PC-9 (cell line): ENCODE data around the gene COL16A1. TPM values are rescaled to one million over a fixed set of nuclear protein-coding genes. Genes with fewer than 3 reads are reported as not detected.

Experiments
- BruUV-seq: library from RNA; stranded (reverse); fragments of 400-500 nt; replicated peaks from 2 replicates; lab custom pipeline; 2021; lab: Mats Ljungman, UMichigan
- CTCF ChIA-PET: fragments of 300-600 bp; sonication (Branson Sonifier 250); formaldehyde crosslinking; loops from one replicate; lab custom pipeline; 2022; ENCODE audit warnings: antibody characterized with exemption; lab: Charles Lee
- POLR2A ChIA-PET: fragments of 300-600 bp; sonication (Branson Sonifier 250); formaldehyde crosslinking; loops from one replicate; lab custom pipeline; 2022; ENCODE audit warnings: antibody characterized with exemption; ENCODE audit not compliant: unreplicated experiment; lab: Charles Lee
- DNase-seq, 2 experiments: peaks; one replicate each; pipeline versions ENCODE4 v3.0.0 to v3.0.0-alpha.2; 2015 to 2022; ENCODE audit warnings: mixed read lengths in 1 of 2
- H2AFZ ChIP-seq: fragments of 200-600 bp; sonication (generic); 2 replicates; pipeline ENCODE4 v1.8.1; 2017; ENCODE audit warnings: antibody characterized with exemption
- H3F3A ChIP-seq: fragments of 200-600 bp; sonication (generic); 2 replicates; pipeline ENCODE4 v1.8.1; 2017; ENCODE audit warnings: antibody characterized with exemption, mild to moderate bottlenecking, low read depth; ENCODE audit not compliant: insufficient read depth
- H3K27ac ChIP-seq: fragments of 200-600 bp; sonication (generic); 2 replicates; pipeline ENCODE4 v1.6.1; 2016; ENCODE audit warnings: mixed run types
- H3K27me3 ChIP-seq: fragments of 200-600 bp; sonication (generic); 2 replicates; pipeline ENCODE4 v1.6.1; 2016; ENCODE audit warnings: low read depth, mixed run types; ENCODE audit not compliant: insufficient read depth
- H3K36me3 ChIP-seq: fragments of 200-600 bp; sonication (generic); 2 replicates; pipeline ENCODE4 v1.6.1; 2016; ENCODE audit warnings: low read depth, mixed run types
- H3K4me1 ChIP-seq: fragments of 200-600 bp; sonication (generic); replicated peaks from 2 replicates; pipeline ENCODE4 v1.6.1; 2016; ENCODE audit warnings: mixed run types; ENCODE audit not compliant: insufficient read depth
- H3K4me2 ChIP-seq: fragments of 200-600 bp; sonication (generic); 2 replicates; pipeline ENCODE4 v1.6.1; 2017; ENCODE audit warnings: mixed run types
- H3K4me3 ChIP-seq: fragments of 200-600 bp; sonication (generic); 2 replicates; pipeline ENCODE4 v1.6.1; 2016; ENCODE audit warnings: mixed run types
- H3K79me2 ChIP-seq: fragments of 200-600 bp; sonication (generic); 2 replicates; pipeline ENCODE4 v1.6.1; 2017; ENCODE audit warnings: low read depth, mixed run types
- H3K9me2 ChIP-seq: fragments of 200-600 bp; sonication (generic); 2 replicates; pipeline ENCODE4 v1.8.1; 2017; ENCODE audit warnings: mild to moderate bottlenecking; ENCODE audit not compliant: insufficient read depth
- H3K9me3 ChIP-seq: fragments of 200-600 bp; sonication (generic); 2 replicates; pipeline ENCODE4 v1.8.1; 2016; ENCODE audit warnings: low read depth; ENCODE audit not compliant: insufficient read depth
- H4K20me1 ChIP-seq: fragments of 200-600 bp; sonication (generic); 2 replicates; pipeline ENCODE4 v1.8.1; 2017; ENCODE audit not compliant: insufficient read depth
- CTCF ChIP-seq: fragments of 200-600 bp; sonication (generic); conservative IDR thresholded peaks from 2 replicates; pipeline ENCODE4 v1.6.1; 2017; ENCODE audit warnings: mixed run types, antibody characterized with exemption, mild to moderate bottlenecking, moderate library complexity
- EZH2 ChIP-seq: fragments of 200-600 bp; sonication (generic); IDR thresholded peaks from 2 replicates; pipeline ENCODE4 v1.8.0; 2017; ENCODE audit warnings: antibody characterized with exemption, low read depth
- intact Hi-C: fragments of 100-400 bp; cut with micrococcal nuclease; formaldehyde crosslinking; loops from one replicate; pipeline ENCODE4 v1.10.0; 2022; ENCODE audit not compliant: unreplicated experiment
- total RNA-seq: library from RNA; stranded (reverse); gene quantifications from 2 replicates; pipeline ENCODE4 v1.2.3, GENCODE V29; 2021

The COL16A1 gene
- total RNA-seq, 1 experiment from 2014 or later: 4.8 TPM

GRCh38 chr1:31639543-31639942 lies 64.3 kb downstream of the COL16A1 start:
- Histone ChIP-seq H3K36me3 (peaks cover 16% of the 10 kb centered on the region; the same call in 1 of the 2 replicates), H3K27me3 (no peaks in the 10 kb centered on the region), H3K4me3 (no peak overlapping the region), H3K4me1 (peaks cover 39% of the 10 kb centered on the region), H3F3A (peaks cover 28% of the 10 kb centered on the region), H3K79me2 (peaks cover 92% of the 10 kb centered on the region), H3K4me2 (peak overlapping the region; percentile 6; the same call in 1 of the 2 replicates), H3K9me3 (no peaks in the 10 kb centered on the region), H2AFZ (no peak overlapping the region), H4K20me1 (peaks cover 51% of the 10 kb centered on the region), H3K9me2 (no peaks in the 10 kb centered on the region), H3K27ac (peak overlapping the region; percentile 40)
- DNase-seq: peak in 1 of 2 experiments; percentile 67
- TF ChIP-seq EZH2: no peak
- no peak for TF ChIP-seq CTCF
- no TSS peak for BruUV-seq
- CTCF ChIA-PET: no interaction called here
- POLR2A ChIA-PET: no interaction called here
- intact Hi-C loops: no loop called here

GRCh38 chr1:31637915-31638673 lies 65.7 kb downstream of the COL16A1 start:
- Histone ChIP-seq H3K27me3 (no peaks in the 10 kb centered on the region), H3K4me1 (peaks cover 31% of the 10 kb centered on the region), H4K20me1 (peaks cover 57% of the 10 kb centered on the region), H3F3A (peaks cover 28% of the 10 kb centered on the region), H3K4me2 (no peak overlapping the region), H3K4me3 (no peak overlapping the region), H3K36me3 (peaks cover 28% of the 10 kb centered on the region; the same call in 1 of the 2 replicates), H2AFZ (no peak overlapping the region), H3K9me3 (no peaks in the 10 kb centered on the region), H3K9me2 (no peaks in the 10 kb centered on the region), H3K27ac (no peak overlapping the region), H3K79me2 (peaks cover 78% of the 10 kb centered on the region)
- DNase-seq: no peak
- TF ChIP-seq EZH2: no peak
- no peak for TF ChIP-seq CTCF
- BruUV-seq: no TSS peak
- ChIA-PET POLR2A (interaction anchor here (0.7 kb wide), 1 partner anchor 228 kb away, joined by 3 read pairs; no protein-coding TSS in a partner anchor), CTCF (interaction anchor here (0.7 kb wide), 1 partner anchor 340 kb away, joined by 6 read pairs; no protein-coding TSS in a partner anchor)
- intact Hi-C loops: no loop called here

- H3F3A ChIP-seq: no peaks in the 10 kb centered on the region; the same call in 1 of the 2 replicates
- CTCF ChIA-PET: no interaction called here
Measured at GRCh38 chr1:31633117-31633516, 70.7 kb downstream of the COL16A1 start.

More at GRCh38 chr1:31633117-31633516, 70.7 kb downstream of the COL16A1 start:
- no TSS peak for BruUV-seq
- H3K4me2 ChIP-seq: no peak overlapping the region
- H3K9me2 ChIP-seq: no peaks in the 10 kb centered on the region
- no peak overlapping the region for H3K27ac ChIP-seq
- no peak overlapping the region for H3K4me3 ChIP-seq
- peak; percentile 87 for TF ChIP-seq CTCF
- no peak for TF ChIP-seq EZH2
- intact Hi-C loops: no loop called here
- peaks cover 37% of the 10 kb centered on the region; the same call in 1 of the 2 replicates for H4K20me1 ChIP-seq
- DNase-seq: peak; percentile 34 to 44
- H3K9me3 ChIP-seq: no peaks in the 10 kb centered on the region
- H3K36me3 ChIP-seq: peaks cover 62% of the 10 kb centered on the region
- peaks cover 29% of the 10 kb centered on the region for H3K79me2 ChIP-seq
- no peaks in the 10 kb centered on the region for H3K4me1 ChIP-seq
- no peaks in the 10 kb centered on the region for H3K27me3 ChIP-seq
- POLR2A ChIA-PET: no interaction called here
- H2AFZ ChIP-seq: no peak overlapping the region
